HK-2 (cell line): ENCODE measurements around the gene CDK4.
A peak's percentile ranks its signal among the peaks of the same experiment; 100 is the strongest.
"Not testable (repeated sequence)": the region's sequence is repeated elsewhere in the genome, so short reads cannot be mapped to it uniquely, and the experiment has no call there.

Experiments used
- DNase-seq: peaks from one replicate; pipeline ENCODE4 v3.0.0-alpha.2; 2018; ENCODE audit not compliant: unreplicated experiment

Gene CDK4

DNA sequence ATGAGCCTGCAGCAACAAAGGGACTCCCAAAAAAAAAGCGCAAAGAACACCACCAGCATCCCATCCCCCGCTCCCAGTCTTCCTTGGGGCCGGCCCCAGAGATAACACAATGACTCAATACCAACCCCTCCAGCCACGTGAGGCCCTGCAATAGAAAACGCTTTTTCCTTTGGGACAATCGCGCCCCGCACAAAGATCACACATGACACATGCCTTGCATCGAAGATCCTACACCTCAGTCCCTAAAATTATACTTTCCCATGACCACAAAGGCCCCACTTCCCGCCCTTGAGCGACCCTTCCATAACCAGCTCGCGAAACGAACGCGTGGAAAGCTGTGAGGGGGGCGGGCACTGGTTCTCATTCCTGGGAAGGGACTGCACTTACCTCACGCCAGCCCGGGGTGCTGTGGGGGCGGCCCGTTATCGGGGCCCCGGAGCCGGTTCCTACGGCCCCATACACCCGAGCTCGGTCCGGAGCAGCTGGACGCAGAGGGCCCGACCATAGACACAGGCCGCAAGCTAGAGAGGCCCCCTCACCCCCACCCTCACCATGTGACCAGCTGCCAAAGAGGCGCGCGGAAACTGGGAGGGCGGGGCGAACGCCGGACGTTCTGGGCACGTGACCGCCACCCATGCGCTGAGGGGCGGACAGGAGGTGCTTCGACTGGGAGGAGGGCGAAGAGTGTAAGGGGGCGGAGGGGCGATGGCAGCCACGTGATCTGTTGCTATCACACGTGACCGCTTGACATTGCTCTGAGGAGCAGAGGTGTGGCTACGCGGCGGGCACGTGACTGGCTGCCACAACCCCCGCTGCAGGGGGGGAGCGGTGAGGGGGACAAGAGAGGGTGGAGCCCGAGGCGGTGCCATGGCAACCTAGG is at the start of gene CDK4:
Gene CDK4 (minus strand): TSS at position 523 of the 880 bp plus-strand sequence. CDS start 593 bp downstream, outside the sequence.
- peak; percentile 99 for DNase-seq

DNA sequence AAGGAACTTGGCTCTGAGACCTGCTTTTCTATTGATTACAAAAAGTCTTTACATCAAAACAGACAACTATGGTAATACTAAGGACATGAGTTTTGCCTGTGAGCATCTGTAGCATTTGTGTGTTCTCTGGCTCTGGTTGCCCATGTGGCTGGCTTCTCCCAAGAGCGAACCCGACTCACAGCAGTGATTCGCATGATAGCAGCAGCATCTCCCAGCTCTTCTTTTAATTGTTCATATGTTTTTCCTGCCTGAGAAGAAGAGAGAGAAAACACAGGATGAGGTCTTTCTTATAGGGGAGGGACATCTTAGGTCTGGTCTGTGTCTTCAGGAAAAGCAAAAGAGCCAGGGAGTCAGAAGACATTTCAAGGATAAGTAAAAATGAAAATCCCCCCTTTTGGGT is 48.9 kb upstream of the CDK4 start:
- no peak for DNase-seq

- DNase-seq: no peak
Measured at GRCh38 chr12:57797933-57798332, 45.8 kb upstream of the CDK4 start.

- DNase-seq: no peak
Measured at GRCh38 chr12:57796996-57797395, 44.9 kb upstream of the CDK4 start.

DNA sequence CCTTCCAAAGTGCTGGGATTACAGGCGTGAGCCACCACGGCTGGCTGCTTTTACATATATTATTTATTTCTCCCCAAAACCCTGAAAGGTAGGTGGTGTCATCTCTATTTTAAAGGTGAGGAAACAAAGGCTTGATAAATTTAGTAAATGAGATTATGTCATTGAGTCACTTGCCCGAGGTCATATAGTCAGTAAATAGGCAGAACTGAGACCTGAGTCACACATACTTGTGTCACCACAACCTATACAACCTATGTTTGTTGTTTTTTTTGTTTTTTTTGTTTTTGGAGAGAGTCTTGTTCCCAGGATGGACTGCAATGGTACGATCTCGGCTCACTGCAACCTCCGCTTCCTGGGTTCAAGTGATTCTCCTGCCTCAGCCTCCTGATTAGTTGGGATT is 43.2 kb upstream of the CDK4 start:
- DNase-seq: no peak

DNA sequence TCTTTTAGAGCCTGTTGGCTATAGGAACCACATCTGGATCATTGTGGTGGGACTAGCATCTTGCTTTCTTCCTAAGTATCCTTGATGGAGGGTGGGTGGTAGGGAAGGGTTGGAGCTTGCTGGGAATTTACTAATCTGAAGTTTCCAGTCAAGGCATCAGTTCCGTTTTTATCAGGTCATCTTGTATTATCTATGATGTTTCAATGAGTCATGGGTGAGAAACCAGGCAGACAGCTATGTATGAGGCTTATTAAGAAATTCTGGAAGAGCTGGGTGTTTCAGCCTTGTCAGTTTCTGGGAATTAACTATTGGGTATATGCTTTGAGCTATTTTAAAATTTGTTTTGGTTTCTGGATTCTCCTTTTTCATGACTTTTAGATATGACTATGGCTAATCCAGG is 41.8 kb upstream of the CDK4 start:
- DNase-seq: no peak

- DNase-seq: no peak
Measured at GRCh38 chr12:57783861-57784260, 31.8 kb upstream of the CDK4 start.

- DNase-seq: no peak
Measured at GRCh38 chr12:57783466-57783801, 31.3 kb upstream of the CDK4 start.

GRCh38 chr12:57782608-57783465 is 30.7 kb upstream of the CDK4 start, which contains the start of gene TSFM:
TSFM (plus strand) TSS chr12:57782787; CDS start chr12:57782802, 15 bp downstream.
- DNase-seq: peak; percentile 95

DNA sequence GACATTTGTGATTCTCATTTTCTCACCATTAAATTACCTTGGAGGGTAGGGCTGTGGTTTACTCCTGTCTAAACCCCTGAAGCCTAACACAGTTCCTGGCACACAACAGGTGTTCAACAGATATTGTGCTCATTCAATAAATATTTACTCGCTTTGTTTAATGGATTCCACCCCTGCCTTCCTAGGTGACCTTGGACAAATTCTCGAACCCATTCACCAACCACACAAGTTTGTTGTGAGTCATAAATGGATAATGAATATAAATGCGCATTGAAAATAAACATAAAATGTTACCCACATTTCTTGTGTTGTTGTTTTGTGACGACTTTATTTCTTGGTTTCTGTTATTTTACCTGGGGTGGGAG is 30.1 kb upstream of the CDK4 start:
- no peak for DNase-seq

DNA sequence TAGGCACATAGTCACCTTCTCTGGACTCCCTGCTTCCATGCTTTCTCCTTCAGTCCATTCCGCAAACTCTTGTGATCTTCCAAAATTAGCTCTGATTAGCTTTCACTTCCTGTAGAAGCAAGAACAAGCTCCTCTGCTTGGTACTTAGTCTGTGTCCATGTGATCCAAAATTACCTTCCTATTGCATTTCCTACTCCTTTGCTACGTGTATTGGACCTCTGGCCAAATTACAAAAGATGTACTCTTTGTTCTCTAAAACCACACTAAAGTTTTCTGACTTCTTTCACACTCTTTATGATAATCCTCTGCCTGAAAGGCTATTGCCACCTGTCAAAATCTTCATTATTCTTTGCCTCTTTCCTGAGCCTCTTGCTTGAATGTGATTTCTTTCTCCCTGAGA is 29.7 kb upstream of the CDK4 start:
- DNase-seq: no peak

DNA sequence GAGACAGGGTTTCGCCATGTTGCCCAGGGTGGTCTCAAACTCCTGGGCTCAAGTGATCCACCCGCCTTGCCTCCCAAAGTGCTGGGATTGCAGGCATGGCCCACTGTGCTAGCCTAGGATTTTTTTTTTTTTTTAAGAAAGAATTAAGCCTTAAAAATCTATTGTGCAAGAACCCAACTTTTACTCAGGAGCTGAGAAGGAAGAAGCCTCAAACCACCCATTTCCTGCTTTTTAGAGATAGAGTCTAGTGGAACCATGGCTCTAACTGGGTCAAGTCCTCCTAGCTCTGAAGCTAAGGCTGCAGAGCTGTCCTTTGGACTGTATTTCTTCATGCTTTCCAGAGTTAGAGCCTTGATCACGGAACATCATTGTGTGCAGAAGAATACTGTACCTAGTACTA is 29.1 kb upstream of the CDK4 start:
- no peak for DNase-seq

DNA sequence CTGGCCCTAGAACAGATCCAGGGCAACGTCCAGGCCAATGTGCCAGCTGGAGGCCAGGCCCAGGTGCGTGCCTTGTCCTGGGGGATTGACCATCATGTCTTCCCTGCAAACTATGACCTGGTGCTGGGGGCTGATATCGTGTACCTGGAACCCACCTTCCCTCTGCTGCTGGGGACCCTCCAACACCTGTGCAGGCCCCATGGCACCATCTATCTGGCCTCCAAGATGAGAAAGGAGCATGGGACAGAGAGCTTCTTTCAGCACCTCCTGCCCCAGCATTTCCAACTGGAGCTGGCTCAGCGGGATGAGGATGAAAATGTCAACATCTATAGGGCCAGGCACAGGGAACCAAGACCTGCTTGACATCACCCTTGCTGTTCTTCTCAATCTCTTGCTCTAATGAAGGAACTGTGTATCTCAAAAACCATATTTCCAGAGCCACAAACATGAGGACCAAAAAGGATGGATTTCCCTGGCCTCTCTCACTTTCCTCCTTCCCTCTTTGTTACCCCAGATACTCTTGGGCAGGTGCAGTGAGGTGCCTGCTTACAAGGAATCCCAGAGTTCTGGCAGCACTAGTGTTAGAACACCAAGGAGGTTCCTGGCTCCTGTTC is 28.3 kb upstream of the CDK4 start:
- no peak for DNase-seq

GRCh38 chr12:57779736-57780135 is 27.6 kb upstream of the CDK4 start:
- DNase-seq: no peak

DNA sequence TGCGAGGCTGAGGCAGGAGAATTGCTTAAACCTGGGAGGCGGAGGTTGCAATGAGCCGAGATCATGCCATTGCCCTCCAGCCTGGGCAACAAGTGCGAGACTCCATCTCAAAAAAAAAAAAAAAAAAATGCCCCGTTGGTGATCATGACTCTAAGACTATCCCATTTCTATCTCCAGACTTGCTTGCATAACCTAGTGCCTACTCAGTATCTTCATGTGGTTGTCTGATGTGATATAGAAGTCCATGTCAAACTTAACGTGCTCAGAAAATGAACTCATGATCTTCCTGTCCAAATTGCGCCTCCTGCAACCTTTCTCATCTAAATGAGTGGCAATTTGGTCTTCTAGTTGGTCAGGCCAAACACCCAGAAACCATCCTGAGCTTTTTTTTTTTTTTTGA is 25.8 kb upstream of the CDK4 start:
- no peak for DNase-seq

DNA sequence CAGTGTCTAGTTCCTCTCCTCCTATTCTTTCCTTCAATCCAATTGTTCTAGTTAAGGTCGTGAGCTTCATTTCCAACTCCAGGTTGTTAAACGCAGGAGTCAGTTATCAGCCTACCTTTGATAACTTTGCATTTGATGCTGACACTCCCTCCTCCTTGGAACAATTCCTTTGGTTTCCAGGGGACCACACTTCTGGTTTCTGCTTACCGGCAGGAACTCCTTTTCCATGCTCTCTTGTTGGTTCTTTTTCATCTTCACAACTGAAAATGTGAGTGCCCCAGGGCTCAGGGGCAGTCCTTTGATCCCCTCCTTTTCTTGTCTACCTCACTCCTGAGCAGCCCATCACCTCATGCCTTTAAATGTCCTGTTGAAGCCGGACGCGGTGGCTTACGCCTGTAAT is 25.3 kb upstream of the CDK4 start:
- no peak for DNase-seq

GRCh38 chr12:57776247-57776587 is 24.1 kb upstream of the CDK4 start:
- no peak for DNase-seq

- DNase-seq: no peak
Measured at GRCh38 chr12:57775563-57776246, 23.6 kb upstream of the CDK4 start.

- no peak for DNase-seq
Measured at GRCh38 chr12:57775044-57775443, 22.9 kb upstream of the CDK4 start.

DNA sequence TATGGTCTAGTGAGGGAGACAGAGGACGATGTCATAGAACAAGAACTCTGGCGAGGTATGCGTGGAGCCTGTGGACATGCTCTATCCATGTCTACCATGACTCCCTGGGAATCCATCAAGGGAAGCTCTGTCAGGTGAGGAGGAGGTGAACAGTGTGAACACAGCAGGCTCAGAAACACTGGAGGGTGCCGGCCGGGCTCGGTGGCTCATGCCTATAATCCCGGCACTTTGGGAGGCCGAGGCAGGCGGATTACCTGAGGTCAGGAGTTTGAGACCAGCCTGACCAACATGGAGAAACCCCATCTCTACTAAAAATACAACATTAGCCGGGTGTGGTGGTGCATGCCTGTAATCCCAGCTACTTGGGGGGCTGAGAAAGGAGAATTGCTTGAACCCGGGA is 22.5 kb upstream of the CDK4 start:
- not testable (repeated sequence) for DNase-seq

DNA sequence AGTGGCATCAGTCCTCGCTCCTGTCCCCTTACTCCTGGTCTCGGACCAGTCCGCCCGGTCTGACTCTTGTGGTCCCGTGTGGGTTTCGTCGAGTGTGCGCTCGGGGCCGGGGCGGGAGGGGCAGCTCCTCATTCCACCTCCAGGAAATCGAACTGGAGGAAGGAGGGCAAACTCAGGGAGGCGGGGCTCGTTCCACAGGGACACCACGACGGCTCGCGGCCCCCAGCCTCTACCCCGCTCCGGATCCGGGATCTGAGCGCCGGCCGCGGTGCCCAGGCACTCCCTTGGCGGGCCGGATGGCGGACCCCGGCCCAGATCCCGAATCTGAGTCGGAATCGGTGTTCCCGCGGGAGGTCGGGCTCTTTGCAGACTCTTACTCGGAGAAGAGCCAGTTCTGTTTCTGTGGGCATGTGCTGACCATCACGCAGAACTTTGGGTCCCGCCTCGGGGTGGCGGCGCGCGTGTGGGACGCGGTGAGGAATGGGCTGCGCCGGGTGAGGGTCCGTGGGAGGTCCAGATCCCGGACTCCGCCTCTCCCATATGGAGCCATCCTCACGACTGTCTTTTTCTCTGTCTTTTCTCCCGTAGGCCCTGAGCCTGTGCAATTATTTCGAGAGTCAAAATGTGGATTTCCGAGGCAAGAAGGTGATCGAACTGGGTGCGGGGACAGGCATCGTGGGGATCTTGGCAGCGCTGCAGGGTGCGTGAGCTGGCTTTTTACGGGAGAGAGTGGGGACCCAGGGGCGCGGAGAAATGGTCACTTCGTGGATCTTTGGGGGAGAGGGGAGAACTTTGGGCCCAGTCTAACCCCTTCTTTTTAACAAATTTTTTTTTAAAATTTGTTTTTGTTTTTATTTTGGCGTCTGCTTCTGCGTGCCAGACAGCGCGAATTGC is 20.6 kb upstream of the CDK4 start, which contains the start of gene EEF1AKMT3:
Gene EEF1AKMT3 (plus strand): TSS at position 186 of the 894 bp plus-strand sequence. CDS start 111 bp downstream, at position 297.
- peak; percentile 78 for DNase-seq
